HCT116 (cell line): Measurements from ENCODE around the gene C19orf44. TPM values are rescaled to one million over a fixed set of nuclear protein-coding genes. Genes with fewer than 3 reads are reported as not detected.

Experiments
- ATAC-seq: fragments of 200-7000 bp; cut with Tn5 transposase; 2 replicates; pipeline ENCODE4 v1.9.1; 2020; ENCODE audit warnings: mild to moderate bottlenecking, moderate library complexity
- BruUV-seq: library from RNA; stranded (reverse); fragments of 400-500 nt; replicated peaks from 2 replicates; lab custom pipeline; 2021; lab: Mats Ljungman, UMichigan
- CTCF ChIA-PET: fragments of 300-600 bp; sonication (Branson Sonifier 250); formaldehyde crosslinking; loops from one replicate; lab custom pipeline; 2021; ENCODE audit warnings: antibody characterized with exemption; lab: Charles Lee
- POLR2A ChIA-PET: fragments of 300-600, 350-600 bp; sonication (Branson Sonifier 250); formaldehyde crosslinking; loops from one replicate; lab custom pipeline; 2021; ENCODE audit warnings: antibody characterized with exemption; lab: Charles Lee
- RAD21 ChIA-PET, 2 experiments: fragments of 300-600 bp; sonication (Branson Sonifier 250); formaldehyde crosslinking; loops; one replicate each; lab custom pipeline; 2023; ENCODE audit warnings: low total read pairs in 2 of 2; ENCODE audit not compliant: uncharacterized antibody in 2 of 2, unreplicated experiment in 2 of 2, low non-redundant PET in 1 of 2; lab: Charles Lee
- DNase-seq: peaks from one replicate; pipeline ENCODE4 v3.0.0-alpha.2; 2010; ENCODE audit warnings: low read depth, low spot score
- H2AFZ ChIP-seq: fragments of 200-600 bp; shearing (Covaris generic), sonication (generic); 2 replicates; pipeline ENCODE4 v1.6.1; 2017; ENCODE audit warnings: low read depth, mixed run types, mixed read lengths, antibody characterized with exemption, low read length; ENCODE audit not compliant: poor library complexity, severe bottlenecking
- H3K27ac ChIP-seq: 2 replicates; pipeline ENCODE4 v1.5.1; 2012; ENCODE audit warnings: low read depth, low read length
- H3K27me3 ChIP-seq: fragments of 200-600 bp; sonication (generic); 2 replicates; pipeline ENCODE4 v1.6.1; 2016; ENCODE audit warnings: mixed run types, low read length, mixed read lengths; ENCODE audit not compliant: insufficient read depth
- H3K36me3 ChIP-seq, 2 experiments: fragments of 200-500 bp in 1 of 2; fragments of 200-600 bp in 1 of 2; sonication (Bioruptor generic) in 1 of 2; sonication (generic) in 1 of 2; 2 replicates each; pipeline versions ENCODE4 v1.5.1 to v1.6.1; 2014 to 2016; ENCODE audit warnings: low read length in 2 of 2, inconsistent platforms in 1 of 2, mixed read lengths in 1 of 2, mixed run types in 1 of 2; ENCODE audit not compliant: insufficient read depth in 2 of 2, control insufficient read depth in 1 of 2
- H3K4me1 ChIP-seq, 2 experiments: fragments of 200-600 bp in 1 of 2; sonication (generic) in 1 of 2; 2 replicates each; pipeline versions ENCODE4 v1.5.1 to v1.6.1; 2012 to 2017; ENCODE audit warnings: low read length in 2 of 2, inconsistent platforms in 1 of 2, mild to moderate bottlenecking in 1 of 2, mixed read lengths in 1 of 2, mixed run types in 1 of 2, moderate library complexity in 1 of 2; ENCODE audit not compliant: insufficient read depth in 2 of 2, control insufficient read depth in 1 of 2
- H3K4me2 ChIP-seq: fragments of 200-600 bp; sonication (generic); 2 replicates; pipeline ENCODE4 v1.6.1; 2017; ENCODE audit warnings: mixed run types, low read length, mixed read lengths
- H3K4me3 ChIP-seq, 2 experiments: fragments of 200-600 bp in 1 of 2; sonication (generic) in 1 of 2; replicated peaks in 1 of 2; 2 replicates each; pipeline ENCODE4 v1.5.1; 2011 to 2016; ENCODE audit warnings: low read length in 2 of 2, control low read depth in 1 of 2, low read depth in 1 of 2, mild to moderate bottlenecking in 1 of 2, mixed read lengths in 1 of 2, mixed run types in 1 of 2
- H3K79me2 ChIP-seq: fragments of 200-600 bp; sonication (generic); 2 replicates; pipeline ENCODE4 v1.6.1; 2017; ENCODE audit warnings: mild to moderate bottlenecking, mixed run types, low read length, moderate library complexity, mixed read lengths; ENCODE audit not compliant: insufficient read depth
- H3K9ac ChIP-seq: fragments of 200-600 bp; sonication (generic); 2 replicates; pipeline ENCODE4 v1.6.1; 2016; ENCODE audit warnings: low read length, mixed read lengths
- H3K9me2 ChIP-seq: fragments of 200-600 bp; sonication (generic), shearing (Covaris generic); 2 replicates; pipeline ENCODE4 v1.6.1; 2017; ENCODE audit warnings: mixed run types, mild to moderate bottlenecking, moderate library complexity; ENCODE audit not compliant: insufficient read depth
- H3K9me3 ChIP-seq, 2 experiments: fragments of 200-500 bp in 1 of 2; fragments of 200-600 bp in 1 of 2; sonication (Bioruptor generic) in 1 of 2; sonication (generic) in 1 of 2; 2 replicates each; pipeline ENCODE4 v1.6.1; 2014 to 2017; ENCODE audit warnings: low read length in 2 of 2, mixed read lengths in 2 of 2, inconsistent platforms in 1 of 2, low read depth in 1 of 2, mild to moderate bottlenecking in 1 of 2, mixed run types in 1 of 2, moderate library complexity in 1 of 2; ENCODE audit not compliant: control insufficient read depth in 1 of 2, insufficient read depth in 1 of 2
- H4K20me1 ChIP-seq: fragments of 200-600 bp; sonication (generic), shearing (Covaris generic); 2 replicates; pipeline ENCODE4 v1.6.1; 2017; ENCODE audit warnings: mixed run types, mild to moderate bottlenecking, moderate library complexity; ENCODE audit not compliant: insufficient read depth
- CEBPB ChIP-seq: IDR thresholded peaks from 2 replicates; pipeline ENCODE4 v1.6.1; 2012; ENCODE audit warnings: low read depth
- CTCF ChIP-seq, 3 experiments: fragments of 200-600 bp in 1 of 3; sonication (generic) in 1 of 3; IDR thresholded peaks in 2 of 3; conservative IDR thresholded peaks in 1 of 3; 2 replicates each; pipeline ENCODE4 v1.5.1; 2012 to 2017; ENCODE audit warnings: low read depth in 2 of 3, low read length in 2 of 3, antibody characterized with exemption in 1 of 3, borderline replicate concordance in 1 of 3, control low read depth in 1 of 3, mild to moderate bottlenecking in 1 of 3, mixed read lengths in 1 of 3, mixed run types in 1 of 3, moderate library complexity in 1 of 3; ENCODE audit not compliant: insufficient read depth in 1 of 3
- EGR1 ChIP-seq: IDR thresholded peaks from 2 replicates; pipeline ENCODE4 v1.6.1; 2012; ENCODE audit warnings: low read depth
- EZH2 ChIP-seq: fragments of 200-600 bp; sonication (generic); IDR thresholded peaks from 2 replicates; pipeline ENCODE4 v1.6.1; 2017; ENCODE audit warnings: antibody characterized with exemption, mixed run types
- FOSL1 ChIP-seq: IDR thresholded peaks from 2 replicates; pipeline ENCODE4 v1.6.1; 2012; ENCODE audit warnings: low read depth
- JUND ChIP-seq: IDR thresholded peaks from 2 replicates; pipeline ENCODE4 v1.6.1; 2012
- RAD21 ChIP-seq: IDR thresholded peaks from 2 replicates; pipeline ENCODE4 v1.6.1; 2012; ENCODE audit warnings: low read depth, mild to moderate bottlenecking
- REST ChIP-seq: IDR thresholded peaks from 2 replicates; pipeline ENCODE4 v1.6.1; 2012; ENCODE audit warnings: low read depth
- SP1 ChIP-seq: IDR thresholded peaks from 2 replicates; pipeline ENCODE4 v1.6.1; 2012; ENCODE audit warnings: low read depth
- TCF7L2 ChIP-seq: IDR thresholded peaks from 2 replicates; pipeline ENCODE4 v1.7.0; 2011; ENCODE audit warnings: borderline replicate concordance, inconsistent platforms; ENCODE audit not compliant: insufficient read depth, insufficient read length; ENCODE audit errors: extremely low read depth
- YY1 ChIP-seq: IDR thresholded peaks from 2 replicates; pipeline ENCODE4 v1.6.1; 2011; ENCODE audit warnings: low read length, low read depth, moderate library complexity, mild to moderate bottlenecking; ENCODE audit not compliant: insufficient replicate concordance; ENCODE audit errors: extremely low read depth
- ZFX ChIP-seq: fragments of 450-650 bp; IDR thresholded peaks from 2 replicates; pipeline ENCODE4 v1.6.1; 2017
- ZNF274 ChIP-seq: fragments of 200-500 bp; sonication (Bioruptor generic); IDR thresholded peaks from 2 replicates; pipeline ENCODE4 v1.6.1; 2014; ENCODE audit warnings: mild to moderate bottlenecking, low read depth, low read length, inconsistent platforms
- intact Hi-C: fragments of 100-400 bp; cut with micrococcal nuclease; formaldehyde crosslinking; loops from 2 replicates; pipeline ENCODE4 v1.10.0; 2022
- total RNA-seq: library from RNA; stranded (reverse); gene quantifications from one replicate; pipeline ENCODE4 v1.2.1, GENCODE V29; 2021; ENCODE audit not compliant: unreplicated experiment

The C19orf44 gene
- total RNA-seq, 1 experiment from 2014 or later: 6.8 TPM

- Histone ChIP-seq H4K20me1 (0 out of 2 replicates have a peak, but pooled peaks cover 5% of the 10 kb centered on the region), H3K4me2 (no peak overlapping the region), H3K27me3 (no peaks in the 10 kb centered on the region), H3K27ac (no peak overlapping the region), H3K36me3 (no peaks in the 10 kb centered on the region), H3K4me3 (no peak overlapping the region), H3K4me1 (peaks cover 21 to 37% of the 10 kb centered on the region in 2 experiments), H3K9me3 (no peaks in the 10 kb centered on the region), H3K9ac (no peak overlapping the region), H3K79me2 (peaks cover 91% of the 10 kb centered on the region), H3K9me2 (no peaks in the 10 kb centered on the region), H2AFZ (no peak overlapping the region)
- POLR2A ChIA-PET: no interaction called here
- TF ChIP-seq YY1 (no peak), CTCF (IDR thresholded peaks at IDR 0.05 in 2 of 3, conservative IDR thresholded peaks at IDR 0.05 in 1 of 3; ENCODE audit: borderline replicate concordance in 1 of 3, insufficient read depth in 1 of 3, low read depth in 2 of 3, low read length in 2 of 3) (no peak), ZFX (no peak), SP1 (no peak), TCF7L2 (no peak), JUND (no peak), REST (no peak), FOSL1 (no peak), EZH2 (no peak), CEBPB (no peak), RAD21 (no peak), ZNF274 (no peak), EGR1 (no peak)
- ATAC-seq (no peak), DNase-seq (no peak)
- RAD21 ChIA-PET: no interaction called here
- CTCF ChIA-PET: no interaction called here
- intact Hi-C loops: no loop called here
- no TSS peak for BruUV-seq
Measured at GRCh38 chr19:16461630-16462051, 34.6 kb upstream of the C19orf44 start.
